Vagina (tissue), 2 donors: ENCODE measurements around the gene COL24A1. TPM values are rescaled to one million over a fixed set of nuclear protein-coding genes. Genes with fewer than 3 reads are reported as not detected.
"Not testable (repeated sequence)": the region's sequence is repeated elsewhere in the genome, so short reads cannot be mapped to it uniquely, and the experiment has no call there.

Experiments
- DNase-seq, 2 donors: peaks; one replicate each; pipeline ENCODE4 v3.0.0-alpha.2; 2017; ENCODE audit errors: extremely low spot score in 2 of 2
- H3K27ac ChIP-seq: fragments of 200-600 bp; sonication (generic); one replicate; pipeline ENCODE4 v1.5.1; 2019
- H3K27me3 ChIP-seq: fragments of 200-600 bp; sonication (generic); one replicate; pipeline ENCODE4 v1.5.1; 2019
- H3K36me3 ChIP-seq, 2 donors: fragments of 200-600 bp; sonication (generic); one replicate each; pipeline ENCODE4 v1.5.1; 2017 to 2019
- H3K4me1 ChIP-seq: fragments of 200-600 bp; sonication (generic); one replicate; pipeline ENCODE4 v1.5.1; 2019
- H3K4me3 ChIP-seq, 2 donors: fragments of 200-600 bp; sonication (generic); 1 replicate in 1 of 2; 2 replicates in 1 of 2; pipeline ENCODE4 v1.5.1; 2016 to 2019
- H3K9me3 ChIP-seq: fragments of 200-600 bp; sonication (generic); one replicate; pipeline ENCODE4 v1.5.1; 2019
- CTCF ChIP-seq, 3 experiments: fragments of 450-650 bp in 2 of 3; fragments of 200-600 bp in 1 of 3; sonication (generic) in 1 of 3; IDR thresholded peaks; one replicate each; pipeline ENCODE4 v1.5.1; 2017 to 2019; ENCODE audit warnings: antibody characterized with exemption in 3 of 3, mild to moderate bottlenecking in 2 of 3, moderate library complexity in 2 of 3
- POLR2A ChIP-seq, 2 donors: fragments of 450-650 bp; IDR thresholded peaks; one replicate each; pipeline ENCODE4 v1.6.1; 2017; ENCODE audit warnings: antibody characterized with exemption in 2 of 2, mild to moderate bottlenecking in 2 of 2, moderate library complexity in 2 of 2
- POLR2AphosphoS5 ChIP-seq, 2 donors: sonication (generic); formaldehyde crosslinking; IDR thresholded peaks; one replicate each; pipeline ENCODE4 v1.9.0; 2017; ENCODE audit warnings: antibody characterized with exemption in 2 of 2, mild to moderate bottlenecking in 2 of 2, low read depth in 1 of 2; ENCODE audit not compliant: insufficient read depth in 1 of 2
- intact Hi-C: fragments of 100-400 bp; cut with DNase I; formaldehyde crosslinking; loops from one replicate; pipeline ENCODE4 v1.15.1; 2023
- total RNA-seq: library from RNA; depleted of rRNA; stranded (reverse); fragments of >200 nt; gene quantifications from one replicate; pipeline ENCODE4 v1.2.3, GENCODE V29; 2016

Gene COL24A1
- total RNA-seq, 1 donor from 2014 or later = 0.98 TPM

GRCh38 chr1:85748120-85748519, 408.5 kb downstream of the COL24A1 start:
- H3K36me3 ChIP-seq = no peaks in the 10 kb centered on the region
- H3K4me1 ChIP-seq = no peaks in the 10 kb centered on the region
- no peak overlapping the region for H3K27ac ChIP-seq
- DNase-seq = no peak
- H3K4me3 ChIP-seq = no peak overlapping the region
- TF ChIP-seq POLR2A (IDR thresholded peaks at IDR 0.05) = no peak
- TF ChIP-seq CTCF (IDR thresholded peaks at IDR 0.05) = no peak
- no peak for TF ChIP-seq POLR2AphosphoS5 (IDR thresholded peaks at IDR 0.05; ENCODE audit: insufficient read depth in 1 of 2, low read depth in 1 of 2)
- intact Hi-C loops = no loop called here
- no peaks in the 10 kb centered on the region for H3K9me3 ChIP-seq
- no peaks in the 10 kb centered on the region for H3K27me3 ChIP-seq

DNA sequence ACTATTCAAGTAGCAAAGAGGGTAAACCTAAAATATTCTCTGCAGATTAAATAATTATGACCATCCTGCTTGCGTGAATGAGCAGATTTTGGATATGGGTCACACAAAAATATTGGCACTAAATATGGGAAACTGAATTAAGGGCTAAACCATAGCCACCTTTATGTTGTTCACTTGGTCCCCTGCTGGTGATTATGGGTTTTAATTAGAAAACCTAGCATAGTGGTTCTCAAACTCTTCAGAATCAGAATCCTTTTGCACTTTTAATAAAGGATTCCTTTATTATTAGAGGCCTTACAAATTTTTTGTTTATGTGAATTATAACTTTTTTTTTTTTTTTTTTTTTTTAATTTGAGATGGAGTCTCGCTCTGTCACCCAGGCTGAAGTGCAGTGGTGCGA, 409.8 kb downstream of the COL24A1 start:
- no peak for TF ChIP-seq CTCF (IDR thresholded peaks at IDR 0.05)
- H3K4me1 ChIP-seq = no peaks in the 10 kb centered on the region
- no peak for DNase-seq
- no peak overlapping the region for H3K4me3 ChIP-seq
- no peaks in the 10 kb centered on the region for H3K36me3 ChIP-seq
- H3K9me3 ChIP-seq = no peaks in the 10 kb centered on the region
- intact Hi-C loops = no loop called here
- H3K27ac ChIP-seq = no peak overlapping the region
- H3K27me3 ChIP-seq = no peaks in the 10 kb centered on the region

- H3K4me1 ChIP-seq = no peaks in the 10 kb centered on the region
- DNase-seq = no peak
- TF ChIP-seq POLR2A (IDR thresholded peaks at IDR 0.05) (no peak), POLR2AphosphoS5 (IDR thresholded peaks at IDR 0.05; ENCODE audit: insufficient read depth in 1 of 2, low read depth in 1 of 2) (no peak), CTCF (IDR thresholded peaks at IDR 0.05) (no peak)
- no peak overlapping the region for H3K27ac ChIP-seq
- no peaks in the 10 kb centered on the region for H3K27me3 ChIP-seq
- H3K9me3 ChIP-seq = no peaks in the 10 kb centered on the region
- no peak overlapping the region for H3K4me3 ChIP-seq
- no peaks in the 10 kb centered on the region for H3K36me3 ChIP-seq
- intact Hi-C loops = no loop called here
These were observed 412.8 kb downstream of the COL24A1 start for GRCh38 chr1:85743814-85744213.

DNA sequence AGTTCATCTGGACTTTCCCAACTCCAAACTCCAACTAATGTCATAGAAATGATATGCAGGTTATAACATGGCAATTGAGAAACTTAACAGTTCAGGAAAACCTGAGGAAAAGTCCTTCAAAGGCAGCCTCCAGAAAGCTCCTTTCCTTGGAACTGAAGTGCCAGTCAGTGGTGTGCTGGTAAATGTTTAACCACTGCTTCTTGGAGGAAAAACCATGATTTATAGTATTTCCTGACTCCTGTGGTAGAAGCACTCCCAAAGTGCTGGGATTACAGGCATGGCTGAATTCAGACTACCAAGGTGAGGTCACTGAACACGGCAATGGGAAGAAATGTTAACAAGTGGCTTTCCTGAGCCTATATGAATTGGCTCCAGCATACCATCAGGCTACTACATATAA, 421.6 kb downstream of the COL24A1 start:
- no peak for DNase-seq
- no peaks in the 10 kb centered on the region for H3K36me3 ChIP-seq
- no peak overlapping the region for H3K27ac ChIP-seq
- no peaks in the 10 kb centered on the region for H3K4me1 ChIP-seq
- H3K27me3 ChIP-seq = no peaks in the 10 kb centered on the region
- H3K4me3 ChIP-seq = no peak overlapping the region
- TF ChIP-seq CTCF (IDR thresholded peaks at IDR 0.05) = no peak
- no peak for TF ChIP-seq POLR2A (IDR thresholded peaks at IDR 0.05)
- TF ChIP-seq POLR2AphosphoS5 (IDR thresholded peaks at IDR 0.05; ENCODE audit: insufficient read depth in 1 of 2, low read depth in 1 of 2) = no peak
- H3K9me3 ChIP-seq = no peaks in the 10 kb centered on the region
- intact Hi-C loops = no loop called here

- H3K4me1 ChIP-seq = no peaks in the 10 kb centered on the region
- H3K27me3 ChIP-seq = no peaks in the 10 kb centered on the region
- H3K4me3 ChIP-seq = no peak overlapping the region
- no peaks in the 10 kb centered on the region for H3K9me3 ChIP-seq
- H3K36me3 ChIP-seq = no peaks in the 10 kb centered on the region
- intact Hi-C loops = no loop called here
- no peak overlapping the region for H3K27ac ChIP-seq
- DNase-seq = no peak
- TF ChIP-seq CTCF (IDR thresholded peaks at IDR 0.05) (no peak), POLR2A (IDR thresholded peaks at IDR 0.05) (no peak), POLR2AphosphoS5 (IDR thresholded peaks at IDR 0.05; ENCODE audit: insufficient read depth in 1 of 2, low read depth in 1 of 2) (no peak)
These were observed 437.8 kb downstream of the COL24A1 start for GRCh38 chr1:85718678-85719340.

DNA sequence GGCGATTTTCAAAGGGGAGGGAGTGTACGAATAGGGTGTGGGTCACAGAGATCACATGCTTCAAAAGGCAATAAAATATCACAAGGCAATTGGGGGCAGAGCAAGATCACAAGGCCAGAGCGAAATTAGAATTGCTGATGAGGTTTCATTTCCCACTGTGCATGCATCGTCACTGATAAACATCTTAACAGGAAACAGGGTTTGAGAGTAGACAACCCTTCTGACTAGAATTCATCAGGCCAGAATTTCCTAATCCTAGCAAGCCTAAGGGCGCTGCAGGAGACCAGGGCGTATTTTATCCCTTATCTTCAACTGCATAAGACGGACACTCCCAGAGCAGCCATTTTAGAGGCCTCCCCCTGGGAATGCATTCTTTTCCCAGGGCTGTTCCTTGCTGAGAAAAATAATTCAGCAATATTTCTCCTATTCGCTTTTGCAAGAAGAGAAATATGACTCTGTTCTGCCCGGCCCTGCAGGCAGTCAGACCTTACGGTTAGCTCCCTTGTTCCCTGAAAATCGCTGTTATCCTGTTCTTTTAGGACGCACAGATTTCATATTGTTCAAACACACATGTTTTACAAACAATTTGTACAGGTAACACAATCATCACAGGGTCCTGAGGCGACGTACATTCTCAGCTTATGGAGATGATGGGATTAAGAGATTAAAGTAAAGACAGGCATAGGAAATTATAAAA, 442.0 kb downstream of the COL24A1 start:
- DNase-seq, H3K36me3 ChIP-seq, H3K9me3 ChIP-seq, H3K27ac ChIP-seq, H3K4me1 ChIP-seq, H3K27me3 ChIP-seq, H3K4me3 ChIP-seq, intact Hi-C loops: not testable (repeated sequence)
